Pancreas (tissue), 10 donors: ENCODE measurements around the gene SP2. TPM values are rescaled to one million over a fixed set of nuclear protein-coding genes. Genes with fewer than 3 reads are reported as not detected.

Source experiments
- ATAC-seq, 4 donors: fragments of 200-7000 bp; cut with Tn5 transposase; one replicate each; pipeline versions ENCODE4 v1.8.0 to v1.9.1; 2020; ENCODE audit warnings: mild to moderate bottlenecking in 4 of 4, moderate library complexity in 4 of 4
- DNase-seq, 6 donors: peaks; one replicate each; pipeline ENCODE4 v3.0.0-alpha.2; 2020
- FAIRE-seq: peaks from 2 replicates; lab custom pipeline; 2012; peaks lifted over from hg19 to GRCh38; lab: Jason Lieb, UNC
- H3K27ac ChIP-seq, 4 donors: fragments of 200-600 bp; sonication (generic); 1 replicate in 3 of 4; 2 replicates in 1 of 4; pipeline versions ENCODE4 v1.5.0 to v1.8.0; 2020
- H3K27me3 ChIP-seq, 4 donors: fragments of 200-600 bp; one replicate each; pipeline ENCODE4 v1.8.0; 2021
- H3K36me3 ChIP-seq, 3 donors: fragments of 200-600 bp; sonication (generic) in 1 of 3; one replicate each; pipeline versions ENCODE4 v1.5.0 to v1.8.0; 2020 to 2021
- H3K4me1 ChIP-seq, 3 donors: fragments of 200-600 bp; one replicate each; pipeline ENCODE4 v1.8.0; 2021
- H3K4me3 ChIP-seq, 4 donors: fragments of 200-600 bp; sonication (generic) in 2 of 4; one replicate each; pipeline versions ENCODE4 v1.5.0 to v1.8.0; 2020 to 2021
- H3K9me3 ChIP-seq, 4 donors: fragments of 200-600 bp; one replicate each; pipeline ENCODE4 v1.8.0; 2021
- CTCF ChIP-seq, 4 donors: fragments of 200-600 bp; sonication (generic) in 3 of 4; IDR thresholded peaks; one replicate each; pipeline versions ENCODE4 v1.5.0 to v1.8.0; 2021; ENCODE audit warnings: antibody characterized with exemption in 4 of 4
- WGBS, 2 donors: extraction: QIAGEN DNeasy Blood & Tissue Kit; methylation state at CpG; one replicate each; pipeline ENCODE4 v1.1.7; 2013; 5-methylcytosine and 5-hydroxymethylcytosine counted together
- intact Hi-C, 3 donors: fragments of 100-400 bp; cut with DNase I; formaldehyde crosslinking; loops; one replicate each; pipeline versions ENCODE4 v1.11.1 to v1.14.2; 2022
- polyA plus RNA-seq, 2 donors: library from polyadenylated mRNA; stranded (reverse); fragments of 200-250 nt; gene quantifications; one replicate each; pipeline ENCODE4 v1.2.3, GENCODE V29; 2013
- total RNA-seq, 6 donors: library from RNA; stranded (reverse); fragmentation: NEBNext Ultra II Directional in 4 of 6; extraction: Animal tissue kit (Norgen Biotek cat#: 25700) in 4 of 6; gene quantifications; one replicate each; pipeline versions ENCODE4 v1.2.1 to v1.2.4, GENCODE V29; 2021 to 2023
- donor health status: healthy with polysubstance abuse.
- donor health status: DM: no; HTN: no; CAD: no; lungs with moderate emphysema.
- donor health status: DM: no; HTN: no; CAD: no.
- donor health status: control.
- donor health status: control.
- donor health status: Bipolar disorder and iron deficiency.
- donor health status: DM: yes; HTN: yes; CAD: no.
- donor health status: DM: no; HTN: no; CAD: no.
- donor health status: DM: no; HTN: no; CAD: no.
- donor health status: DM: yes; HTN: yes; CAD: no.

Gene SP2
- total and polyA plus RNA-seq, 8 donors, result 5.2 to 8.8 (median 6.9) TPM

- Histone ChIP-seq H3K9me3 (no peaks in the 10 kb centered on the region), H3K4me3 (no peak overlapping the region), H3K27me3 (no peaks in the 10 kb centered on the region), H3K4me1 (no peaks in the 10 kb centered on the region), H3K36me3 (peaks cover 0 to 23% (median 0%) of the 10 kb centered on the region in 3 donors), H3K27ac (no peak overlapping the region)
- intact Hi-C loops, result no loop called here
- ATAC-seq (no peak), FAIRE-seq (no peak), DNase-seq (no peak)
- 88 to 89% methylated on average over 23 of the region's 23 CpGs for WGBS, 2 donors
- TF ChIP-seq CTCF (IDR thresholded peaks at IDR 0.05), result no peak
Measured at GRCh38 chr17:47924785-47925677, 29.0 kb downstream of the SP2 start.

GRCh38 chr17:47925678-47925988, 29.6 kb downstream of the SP2 start:
- H3K4me3 ChIP-seq, result no peak overlapping the region
- DNase-seq (no peak), ATAC-seq (no peak), FAIRE-seq (no peak)
- no peak for TF ChIP-seq CTCF (IDR thresholded peaks at IDR 0.05)
- H3K9me3 ChIP-seq, result no peaks in the 10 kb centered on the region
- 70 to 73% methylated on average over 3 of the region's 3 CpGs for WGBS, 2 donors
- H3K36me3 ChIP-seq, result peaks cover 0 to 23% (median 0%) of the 10 kb centered on the region in 3 donors
- no peaks in the 10 kb centered on the region for H3K4me1 ChIP-seq
- no peaks in the 10 kb centered on the region for H3K27me3 ChIP-seq
- no peak overlapping the region for H3K27ac ChIP-seq
- intact Hi-C loops, result no loop called here

- ATAC-seq, result no peak
- TF ChIP-seq CTCF (IDR thresholded peaks at IDR 0.05), result no peak
- no peaks in the 10 kb centered on the region for H3K4me1 ChIP-seq
- H3K4me3 ChIP-seq, result no peak overlapping the region
- DNase-seq, result no peak
- 92 to 95% methylated on average over 20 of the region's 20 CpGs for WGBS, 2 donors
- H3K9me3 ChIP-seq, result no peaks in the 10 kb centered on the region
- no peak overlapping the region for H3K27ac ChIP-seq
- no peaks in the 10 kb centered on the region for H3K27me3 ChIP-seq
- peaks cover 0 to 23% (median 0%) of the 10 kb centered on the region in 3 donors for H3K36me3 ChIP-seq
- intact Hi-C loops, result no loop called here
- FAIRE-seq, result no peak
Measured at GRCh38 chr17:47927821-47928400, 31.9 kb downstream of the SP2 start.

GRCh38 chr17:47928415-47928814, 32.4 kb downstream of the SP2 start:
- Histone ChIP-seq H3K27ac (no peak overlapping the region), H3K27me3 (no peaks in the 10 kb centered on the region), H3K36me3 (peaks cover 0 to 23% (median 0%) of the 10 kb centered on the region in 3 donors), H3K4me1 (no peaks in the 10 kb centered on the region), H3K4me3 (no peak overlapping the region), H3K9me3 (no peaks in the 10 kb centered on the region)
- FAIRE-seq, result no peak
- 69 to 72% methylated on average over 2 of the region's 2 CpGs for WGBS, 2 donors
- DNase-seq, result no peak
- no peak for TF ChIP-seq CTCF (IDR thresholded peaks at IDR 0.05)
- ATAC-seq, result no peak
- intact Hi-C loops, result no loop called here
